ENCODE results near the gene HIP1. TPM values are rescaled to one million over a fixed set of nuclear protein-coding genes. Genes with fewer than 3 reads are reported as not detected.

HIP1 gene
- total RNA-seq, 1 experiment from 2014 or later: 43.3 TPM

DNA sequence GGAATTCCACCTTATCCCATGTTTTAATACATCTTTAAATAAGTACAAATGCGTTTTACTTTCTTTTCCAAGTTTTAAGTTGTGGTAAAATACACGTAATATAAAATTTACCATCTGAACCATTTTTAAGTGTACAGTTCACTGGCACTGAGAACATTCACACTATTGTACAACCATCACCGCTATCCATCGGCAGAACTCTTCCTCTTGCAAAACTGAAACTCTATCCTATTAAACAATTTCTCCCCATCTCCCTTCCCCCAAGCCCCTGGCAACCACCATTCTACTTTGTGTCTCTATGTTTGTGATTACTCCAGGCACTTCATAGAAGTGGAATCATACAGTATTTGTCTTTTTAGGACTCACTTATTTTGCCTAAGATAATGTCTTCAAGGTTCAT lies 33.8 kb downstream of the HIP1 start:
- ATAC-seq: no peak
- CTCF ChIA-PET: no interaction called here
- Histone ChIP-seq H3K36me3 (ENCODE audit: control insufficient read depth, insufficient read depth, low read length) (no peaks in the 10 kb centered on the region), H3K27me3 (ENCODE audit: control insufficient read depth, insufficient read depth, low read length) (no peaks in the 10 kb centered on the region), H3K9me3 (ENCODE audit: control insufficient read depth, insufficient read depth, low read depth, low read length) (no peaks in the 10 kb centered on the region), H3K4me1 (ENCODE audit: control insufficient read depth, insufficient read depth, low read length) (no peaks in the 10 kb centered on the region), H3K4me3 (ENCODE audit: low read depth in 2 of 2, low read length in 2 of 2) (no peak overlapping the region), H3K27ac (ENCODE audit: low read length) (no peak overlapping the region)
- POLR2A ChIA-PET: interaction anchor here (0.6 kb wide), 1 partner anchor 9 kb away, joined by 5 read pairs; no protein-coding TSS in a partner anchor
- no peak for DNase-seq (ENCODE audit: low read depth, low spot score)
- no peak for TF ChIP-seq POLR2AphosphoS5 (IDR thresholded peaks at IDR 0.05; ENCODE audit: low read depth, low read length)
- TF ChIP-seq, protein P1, sequence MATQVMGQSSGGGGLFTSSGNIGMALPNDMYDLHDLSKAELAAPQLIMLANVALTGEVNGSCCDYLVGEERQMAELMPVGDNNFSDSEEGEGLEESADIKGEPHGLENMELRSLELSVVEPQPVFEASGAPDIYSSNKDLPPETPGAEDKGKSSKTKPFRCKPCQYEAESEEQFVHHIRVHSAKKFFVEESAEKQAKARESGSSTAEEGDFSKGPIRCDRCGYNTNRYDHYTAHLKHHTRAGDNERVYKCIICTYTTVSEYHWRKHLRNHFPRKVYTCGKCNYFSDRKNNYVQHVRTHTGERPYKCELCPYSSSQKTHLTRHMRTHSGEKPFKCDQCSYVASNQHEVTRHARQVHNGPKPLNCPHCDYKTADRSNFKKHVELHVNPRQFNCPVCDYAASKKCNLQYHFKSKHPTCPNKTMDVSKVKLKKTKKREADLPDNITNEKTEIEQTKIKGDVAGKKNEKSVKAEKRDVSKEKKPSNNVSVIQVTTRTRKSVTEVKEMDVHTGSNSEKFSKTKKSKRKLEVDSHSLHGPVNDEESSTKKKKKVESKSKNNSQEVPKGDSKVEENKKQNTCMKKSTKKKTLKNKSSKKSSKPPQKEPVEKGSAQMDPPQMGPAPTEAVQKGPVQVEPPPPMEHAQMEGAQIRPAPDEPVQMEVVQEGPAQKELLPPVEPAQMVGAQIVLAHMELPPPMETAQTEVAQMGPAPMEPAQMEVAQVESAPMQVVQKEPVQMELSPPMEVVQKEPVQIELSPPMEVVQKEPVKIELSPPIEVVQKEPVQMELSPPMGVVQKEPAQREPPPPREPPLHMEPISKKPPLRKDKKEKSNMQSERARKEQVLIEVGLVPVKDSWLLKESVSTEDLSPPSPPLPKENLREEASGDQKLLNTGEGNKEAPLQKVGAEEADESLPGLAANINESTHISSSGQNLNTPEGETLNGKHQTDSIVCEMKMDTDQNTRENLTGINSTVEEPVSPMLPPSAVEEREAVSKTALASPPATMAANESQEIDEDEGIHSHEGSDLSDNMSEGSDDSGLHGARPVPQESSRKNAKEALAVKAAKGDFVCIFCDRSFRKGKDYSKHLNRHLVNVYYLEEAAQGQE (IDR thresholded peaks at IDR 0.05; ENCODE audit: insufficient read depth in 1 of 2, low read depth in 2 of 2, low read length in 1 of 2): no peak
- no peak for TF ChIP-seq TCF7L2 (IDR thresholded peaks at IDR 0.05; ENCODE audit: low read depth, low read length)
- TF ChIP-seq, protein P2, sequence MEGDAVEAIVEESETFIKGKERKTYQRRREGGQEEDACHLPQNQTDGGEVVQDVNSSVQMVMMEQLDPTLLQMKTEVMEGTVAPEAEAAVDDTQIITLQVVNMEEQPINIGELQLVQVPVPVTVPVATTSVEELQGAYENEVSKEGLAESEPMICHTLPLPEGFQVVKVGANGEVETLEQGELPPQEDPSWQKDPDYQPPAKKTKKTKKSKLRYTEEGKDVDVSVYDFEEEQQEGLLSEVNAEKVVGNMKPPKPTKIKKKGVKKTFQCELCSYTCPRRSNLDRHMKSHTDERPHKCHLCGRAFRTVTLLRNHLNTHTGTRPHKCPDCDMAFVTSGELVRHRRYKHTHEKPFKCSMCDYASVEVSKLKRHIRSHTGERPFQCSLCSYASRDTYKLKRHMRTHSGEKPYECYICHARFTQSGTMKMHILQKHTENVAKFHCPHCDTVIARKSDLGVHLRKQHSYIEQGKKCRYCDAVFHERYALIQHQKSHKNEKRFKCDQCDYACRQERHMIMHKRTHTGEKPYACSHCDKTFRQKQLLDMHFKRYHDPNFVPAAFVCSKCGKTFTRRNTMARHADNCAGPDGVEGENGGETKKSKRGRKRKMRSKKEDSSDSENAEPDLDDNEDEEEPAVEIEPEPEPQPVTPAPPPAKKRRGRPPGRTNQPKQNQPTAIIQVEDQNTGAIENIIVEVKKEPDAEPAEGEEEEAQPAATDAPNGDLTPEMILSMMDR (IDR thresholded peaks at IDR 0.05): no peak
- no peak for TF ChIP-seq SIN3A (IDR thresholded peaks at IDR 0.05; ENCODE audit: borderline replicate concordance, insufficient read depth, low read depth, low read length)
- BruUV-seq (replicated peaks): no TSS peak
- in situ Hi-C loops (cut with HindIII; ENCODE audit: low pct_unique_long_range_greater_than_20kb, low sequenced_read_pairs): no loop called here
- intact Hi-C loops (cut with micrococcal nuclease; ENCODE audit: unreplicated experiment): no loop called here

DNA sequence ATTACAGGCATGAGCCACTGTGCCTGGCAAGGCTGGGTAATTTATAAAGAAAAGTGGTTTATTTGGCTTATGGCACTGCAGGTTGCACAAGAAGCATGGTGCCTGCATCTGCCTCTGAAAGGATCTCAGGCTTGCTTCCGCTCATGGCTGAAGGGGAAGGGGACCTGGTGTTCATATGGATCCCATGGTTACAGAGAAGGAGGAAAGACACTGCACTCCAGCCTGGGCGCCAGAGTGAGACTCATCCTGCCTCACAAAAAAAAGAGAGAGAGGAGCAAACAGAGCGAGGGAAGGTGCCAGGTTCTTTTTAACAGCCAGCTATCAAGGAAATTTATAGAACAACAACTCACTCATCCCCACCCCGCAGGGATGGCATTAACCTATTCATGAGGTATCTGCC lies 36.2 kb downstream of the HIP1 start:
- DNase-seq (ENCODE audit: low read depth, low spot score) (no peak), ATAC-seq (no peak)
- no peaks in the 10 kb centered on the region for H3K27me3 ChIP-seq (ENCODE audit: control insufficient read depth, insufficient read depth, low read length)
- ChIA-PET POLR2A (interaction anchor here (0.6 kb wide), 1 partner anchor 15 kb away, joined by 3 read pairs; no protein-coding TSS in a partner anchor), CTCF (no interaction called here)
- TF ChIP-seq, protein P1 (IDR thresholded peaks at IDR 0.05; ENCODE audit: insufficient read depth in 1 of 2, low read depth in 2 of 2, low read length in 1 of 2): no peak
- no peaks in the 10 kb centered on the region for H3K36me3 ChIP-seq (ENCODE audit: control insufficient read depth, insufficient read depth, low read length)
- H3K27ac ChIP-seq (ENCODE audit: low read length): no peak overlapping the region
- in situ Hi-C loops (cut with HindIII; ENCODE audit: low pct_unique_long_range_greater_than_20kb, low sequenced_read_pairs) (no loop called here), intact Hi-C loops (cut with micrococcal nuclease; ENCODE audit: unreplicated experiment) (no loop called here)
- H3K4me1 ChIP-seq (ENCODE audit: control insufficient read depth, insufficient read depth, low read length): no peaks in the 10 kb centered on the region
- H3K4me3 ChIP-seq (ENCODE audit: low read depth in 2 of 2, low read length in 2 of 2): no peak overlapping the region
- no TSS peak for BruUV-seq (replicated peaks)
- no peaks in the 10 kb centered on the region for H3K9me3 ChIP-seq (ENCODE audit: control insufficient read depth, insufficient read depth, low read depth, low read length)
